HG02973 (cell line): Measurements from ENCODE around the gene PPIA.
A peak's percentile ranks its signal among the peaks of the same experiment; 100 is the strongest.

Experiments used
- ATAC-seq: cut with Tn5 transposase; IDR thresholded peaks from one replicate; pipeline ENCODE4 v1.9.1; 2021; ENCODE audit warnings: moderate library complexity; ENCODE audit not compliant: unreplicated experiment

The PPIA gene

DNA sequence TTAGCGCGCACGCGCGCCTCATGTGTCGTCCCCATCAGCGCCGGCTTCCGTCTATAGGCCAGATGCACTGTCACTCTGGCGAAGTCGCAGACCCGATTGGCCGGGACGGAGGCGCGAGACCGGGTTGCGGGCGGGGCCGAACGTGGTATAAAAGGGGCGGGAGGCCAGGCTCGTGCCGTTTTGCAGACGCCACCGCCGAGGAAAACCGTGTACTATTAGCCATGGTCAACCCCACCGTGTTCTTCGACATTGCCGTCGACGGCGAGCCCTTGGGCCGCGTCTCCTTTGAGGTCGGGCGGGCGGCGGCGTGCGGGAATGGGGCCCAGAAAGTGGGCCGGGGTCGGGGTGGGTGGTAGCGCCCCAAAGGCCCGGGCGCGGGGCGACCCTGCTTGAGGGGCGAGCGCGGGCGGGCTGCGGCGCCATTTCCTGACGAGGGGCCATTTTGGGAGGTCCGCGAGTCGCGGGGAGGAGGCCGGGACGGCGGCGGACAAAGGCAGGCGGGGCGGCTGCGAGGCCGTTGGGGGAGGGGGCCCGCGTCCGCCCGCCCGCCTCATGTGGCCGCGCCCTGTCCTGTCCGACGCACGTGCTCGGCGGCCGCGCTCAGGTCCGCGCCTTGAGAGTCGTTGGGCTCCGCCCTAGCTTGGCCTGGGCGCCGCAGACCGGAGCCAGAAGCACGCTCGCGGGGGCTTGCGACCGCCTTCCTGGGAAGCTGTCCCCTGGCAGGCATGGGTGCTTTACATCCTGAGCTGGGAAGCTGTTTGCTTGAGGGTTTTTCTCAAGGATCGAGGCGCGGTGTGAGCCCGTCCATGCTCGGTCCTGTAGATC, at the start of gene PPIA:
Gene PPIA, plus strand, starts transcription at position 178 of the 825 bp plus-strand sequence. Its CDS starts 44 bp downstream, at position 222.
- peak; percentile 83 for ATAC-seq

- ATAC-seq, result peak; percentile 65
Measured at GRCh38 chr7:44748045-44748947, 48.2 kb upstream of the PPIA start, which contains the start of gene ZMIZ2. Gene ZMIZ2 (plus strand): TSS chr7:44748847. CDS start chr7:44756250, 7,403 bp downstream.

DNA sequence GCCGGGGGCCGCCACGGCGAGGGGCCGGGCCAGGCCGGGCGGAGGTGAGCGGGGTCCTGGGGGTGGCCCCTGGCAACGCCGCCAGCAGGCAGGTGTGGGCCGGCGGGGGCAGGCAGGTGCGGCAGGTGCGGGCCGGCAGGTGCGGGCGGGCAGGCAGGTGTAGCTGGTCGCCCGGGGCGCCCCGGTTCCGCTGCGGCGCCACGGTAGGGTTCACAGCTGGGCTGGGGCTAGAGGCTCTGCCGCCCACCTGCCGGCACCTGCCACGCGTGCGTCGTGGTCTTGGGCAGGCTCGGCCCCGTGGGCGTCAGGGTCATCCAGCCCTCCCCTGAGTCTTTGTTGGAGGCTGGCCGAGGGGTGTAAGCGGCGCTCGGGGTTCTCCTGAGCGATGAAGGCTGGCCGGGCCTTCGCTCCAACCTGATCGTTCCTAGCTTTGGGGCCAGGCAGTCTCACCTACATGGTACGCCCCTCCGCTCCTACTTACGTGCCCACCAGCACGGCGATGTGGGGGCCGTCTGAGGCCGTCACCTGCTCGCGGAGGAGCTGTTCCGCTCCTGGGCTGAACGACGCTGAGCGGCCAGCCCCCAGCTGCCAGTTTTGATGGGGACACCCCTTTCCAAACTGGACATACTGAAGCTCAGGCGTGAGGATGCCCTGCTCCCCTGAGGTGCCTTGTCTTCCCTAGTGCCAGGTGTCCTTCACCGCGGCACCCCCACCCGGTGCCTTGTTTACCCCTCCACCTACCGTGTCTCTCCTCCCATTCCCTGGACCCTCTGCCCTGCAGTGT, 47.3 kb upstream of the PPIA start:
- peak; percentile 22 for ATAC-seq

- no peak for ATAC-seq
Measured at GRCh38 chr7:44749992-44750391, 46.5 kb upstream of the PPIA start.

DNA sequence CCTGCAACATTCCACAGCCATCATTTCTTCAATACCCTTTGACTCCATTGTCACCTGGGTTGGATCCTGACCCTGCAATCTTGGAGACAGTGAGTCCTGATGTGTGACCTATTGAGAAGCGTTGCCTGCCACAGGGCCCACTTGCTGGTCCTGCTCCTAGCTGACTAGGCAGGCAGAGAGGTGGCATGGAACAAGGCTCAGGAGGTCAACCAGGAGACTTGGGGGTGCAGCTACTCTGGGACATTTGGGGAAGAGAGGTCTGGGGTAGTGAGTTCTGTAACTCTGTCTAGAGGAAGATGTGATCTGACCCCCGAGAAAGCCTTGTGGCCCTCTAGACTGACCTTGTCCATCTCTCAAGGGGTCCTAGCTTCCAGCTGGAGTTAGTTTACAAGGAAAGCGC, 46.1 kb upstream of the PPIA start:
- no peak for ATAC-seq

DNA sequence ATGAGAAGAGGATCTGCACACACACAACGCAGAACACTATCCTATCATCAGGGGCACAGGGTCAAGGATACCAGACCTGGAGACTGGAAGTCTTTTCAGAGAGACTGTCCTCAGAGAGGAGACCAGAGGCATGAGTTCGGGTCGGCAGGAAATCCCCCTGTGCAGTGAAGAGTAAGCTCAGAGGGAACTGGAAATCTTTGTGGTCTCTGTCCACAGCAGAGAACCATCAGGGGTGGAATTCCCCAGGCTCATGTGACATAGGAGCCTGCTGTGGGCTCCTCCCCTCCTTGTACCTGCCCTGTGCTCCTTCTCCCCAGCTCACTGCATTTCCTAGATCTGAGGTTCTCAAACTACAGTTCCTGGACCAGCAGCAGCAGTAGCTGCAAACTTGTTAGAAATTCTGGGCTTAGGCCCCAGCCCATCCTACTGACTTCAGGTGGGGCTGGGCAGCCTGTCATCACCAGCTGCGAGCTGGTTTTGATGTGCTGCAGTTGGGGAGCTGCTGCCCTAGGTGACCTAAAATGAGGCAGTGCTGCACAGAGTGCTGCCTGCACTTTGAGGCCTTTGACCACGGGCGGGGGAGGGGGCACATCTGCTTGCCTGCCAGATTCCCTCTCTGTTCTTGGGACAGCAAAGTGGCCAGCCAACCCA, 45.4 kb upstream of the PPIA start:
- ATAC-seq, result peak; percentile 50

GRCh38 chr7:44752822-44753221, 43.7 kb upstream of the PPIA start:
- no peak for ATAC-seq

- ATAC-seq, result no peak
Measured at GRCh38 chr7:44754802-44755697, 41.4 kb upstream of the PPIA start.

DNA sequence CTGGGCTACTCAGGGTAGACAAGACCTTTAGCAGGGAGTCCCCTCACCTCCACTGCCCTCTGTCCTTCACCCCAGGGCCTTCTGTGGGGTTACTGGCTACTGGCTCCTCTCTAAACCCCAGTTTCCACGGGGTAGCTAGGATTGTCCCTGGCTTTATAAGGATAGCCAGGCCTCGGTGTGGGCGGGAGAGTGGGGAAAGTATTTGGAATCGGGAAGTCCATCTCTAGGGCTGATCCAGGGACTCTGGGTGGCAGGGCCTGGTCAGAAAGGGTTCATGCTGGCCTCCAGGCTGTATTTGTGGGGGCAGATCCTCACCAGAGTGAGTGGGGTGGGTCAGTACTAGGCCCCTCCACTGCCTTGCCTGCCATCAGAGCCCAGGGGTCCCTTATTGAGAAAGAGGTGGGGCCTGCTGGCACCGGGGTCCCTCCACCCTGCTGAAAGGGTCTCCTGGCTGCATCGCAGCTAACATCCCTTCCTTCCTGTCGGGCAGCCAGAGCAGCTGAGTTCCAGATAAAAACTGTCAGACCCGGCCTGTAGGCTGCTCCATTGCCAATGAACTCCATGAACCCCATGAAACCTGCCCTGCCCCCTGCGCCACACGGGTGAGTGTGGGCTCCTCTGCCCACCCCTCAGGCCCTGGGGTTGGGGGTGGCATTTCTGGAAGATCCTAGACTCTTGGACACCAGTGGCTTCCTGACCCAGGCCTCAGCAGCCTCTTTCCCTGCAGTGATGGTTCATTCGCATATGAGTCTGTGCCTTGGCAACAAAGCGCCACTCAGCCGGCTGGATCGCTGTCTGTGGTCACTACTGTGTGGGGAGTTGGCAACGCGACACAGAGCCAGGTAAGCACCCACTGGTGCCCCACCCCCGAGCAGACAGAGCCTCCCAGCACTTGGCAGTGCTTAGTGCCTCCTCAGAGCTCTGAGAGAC, 40.5 kb upstream of the PPIA start:
- ATAC-seq, result no peak

DNA sequence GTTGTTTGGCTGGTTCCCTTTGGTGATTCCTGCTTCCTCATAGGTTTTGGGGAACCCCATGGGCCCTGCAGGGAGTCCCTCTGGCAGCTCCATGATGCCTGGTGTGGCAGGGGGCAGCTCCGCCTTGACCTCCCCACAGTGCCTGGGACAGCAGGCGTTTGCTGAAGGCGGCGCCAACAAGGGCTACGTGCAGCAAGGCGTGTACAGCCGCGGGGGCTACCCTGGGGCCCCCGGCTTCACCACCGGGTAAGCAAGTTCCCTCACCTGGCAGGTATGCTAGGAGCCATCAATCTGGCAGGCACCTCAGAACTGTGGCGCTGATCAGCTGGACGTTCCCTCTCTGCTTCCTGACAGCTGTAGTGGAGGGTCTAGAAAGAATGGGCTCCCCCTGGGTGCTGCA, 39.6 kb upstream of the PPIA start:
- ATAC-seq, result no peak

DNA sequence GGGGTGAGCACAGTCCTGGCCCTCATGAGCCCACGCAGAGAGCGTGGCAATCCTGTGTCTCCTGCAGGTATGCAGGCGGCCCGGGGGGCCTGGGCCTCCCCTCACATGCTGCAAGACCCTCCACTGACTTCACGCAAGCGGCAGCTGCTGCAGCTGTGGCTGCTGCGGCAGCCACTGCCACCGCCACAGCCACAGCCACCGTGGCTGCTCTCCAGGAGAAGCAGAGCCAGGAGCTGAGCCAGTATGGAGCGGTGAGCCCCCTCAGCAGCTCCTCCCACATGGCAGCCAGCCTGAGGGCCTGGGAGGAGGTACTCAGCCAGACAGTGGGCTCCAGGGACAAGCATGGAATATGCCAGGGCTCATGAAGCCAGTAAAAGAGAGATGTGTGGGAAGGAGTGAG, 39.2 kb upstream of the PPIA start:
- no peak for ATAC-seq

DNA sequence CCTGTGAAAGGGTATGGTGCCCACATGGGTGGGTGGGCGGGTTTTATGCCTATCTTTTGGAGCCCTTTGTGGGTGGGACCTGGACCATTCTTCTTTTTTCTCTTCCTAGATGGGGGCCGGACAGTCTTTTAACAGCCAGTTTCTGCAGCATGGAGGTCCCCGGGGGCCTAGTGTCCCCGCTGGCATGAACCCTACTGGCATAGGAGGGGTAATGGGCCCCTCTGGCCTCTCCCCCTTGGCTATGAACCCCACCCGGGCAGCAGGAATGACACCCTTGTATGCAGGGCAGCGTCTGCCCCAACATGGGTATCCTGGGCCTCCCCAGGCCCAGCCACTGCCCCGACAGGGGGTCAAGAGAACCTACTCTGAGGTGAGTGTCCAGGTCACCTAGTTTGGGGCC, 38.7 kb upstream of the PPIA start:
- ATAC-seq, result no peak

- no peak for ATAC-seq
Measured at GRCh38 chr7:44759246-44759645, 37.2 kb upstream of the PPIA start.

DNA sequence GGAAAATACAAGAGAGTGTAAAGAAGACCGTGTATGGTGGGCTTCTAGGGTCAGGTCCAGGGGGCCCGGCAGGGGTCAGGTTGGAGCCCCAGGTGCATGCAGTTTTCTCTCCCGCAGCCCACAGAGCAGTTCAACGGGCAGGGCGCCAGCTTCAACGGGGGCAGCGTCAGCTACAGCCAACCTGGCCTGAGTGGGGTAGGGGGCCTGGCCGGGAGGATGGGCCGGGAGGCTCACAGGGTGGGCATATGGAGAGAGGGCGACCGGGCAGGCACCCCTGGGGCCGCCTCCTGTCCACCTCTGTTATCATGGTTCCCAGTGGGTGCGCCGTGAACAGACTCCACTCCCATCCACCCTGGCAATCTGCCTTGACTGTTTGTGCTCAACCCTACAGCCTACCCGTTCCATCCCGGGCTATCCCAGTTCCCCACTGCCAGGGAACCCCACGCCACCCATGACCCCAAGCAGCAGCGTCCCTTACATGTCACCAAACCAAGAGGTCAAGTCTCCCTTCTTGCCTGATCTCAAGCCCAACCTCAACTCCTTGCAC, 36.4 kb upstream of the PPIA start:
- ATAC-seq, result no peak

DNA sequence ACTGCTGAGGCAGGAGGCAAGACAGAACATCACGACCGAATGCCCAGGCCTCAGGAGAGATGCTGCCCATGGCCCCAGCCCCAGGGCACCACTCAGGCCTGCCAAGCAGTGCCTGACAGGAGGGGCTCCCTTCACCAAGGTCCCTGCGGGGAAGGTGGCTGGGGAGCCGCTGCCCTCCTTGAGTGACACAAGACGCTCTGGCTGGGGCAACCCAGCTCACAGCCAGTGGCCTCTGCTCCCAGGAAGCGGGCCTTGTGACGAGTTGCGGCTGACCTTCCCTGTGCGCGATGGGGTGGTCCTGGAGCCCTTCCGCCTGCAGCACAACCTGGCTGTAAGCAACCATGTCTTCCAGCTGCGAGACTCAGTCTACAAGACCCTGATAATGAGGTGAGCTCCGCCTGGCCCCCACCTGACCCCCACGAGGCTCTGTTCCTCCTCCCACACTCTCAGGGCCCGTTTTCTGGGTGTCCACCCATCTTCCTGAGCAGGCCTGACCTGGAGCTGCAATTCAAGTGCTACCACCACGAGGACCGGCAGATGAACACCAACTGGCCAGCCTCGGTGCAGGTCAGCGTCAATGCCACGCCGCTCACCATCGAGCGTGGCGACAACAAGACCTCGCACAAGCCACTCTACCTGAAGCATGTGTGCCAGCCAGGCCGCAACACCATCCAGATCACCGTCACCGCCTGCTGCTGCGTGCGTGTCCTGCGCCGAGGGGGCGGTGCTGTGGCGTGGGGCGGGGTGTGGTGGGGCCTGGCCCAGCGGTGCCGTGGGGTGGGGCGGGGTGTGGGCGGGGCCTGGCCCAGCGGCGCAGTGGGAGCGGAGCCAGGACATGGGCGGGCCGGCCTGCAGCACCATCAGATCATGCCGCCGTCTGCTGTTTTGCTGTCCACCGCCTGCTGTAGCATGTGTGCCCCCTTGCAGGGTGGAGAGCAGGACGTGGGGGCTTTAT, 35.0 kb upstream of the PPIA start:
- no peak for ATAC-seq

- ATAC-seq, result no peak
Measured at GRCh38 chr7:44762300-44762699, 34.2 kb upstream of the PPIA start.
